ES-I3 (cell line): ENCODE measurements around the gene PCDHA4.
A peak's percentile ranks its signal among the peaks of the same experiment; 100 is the strongest.
"Not testable (repeated sequence)": the region's sequence is repeated elsewhere in the genome, so short reads cannot be mapped to it uniquely, and the experiment has no call there.

Source experiments
- H3K36me3 ChIP-seq: 2 replicates; pipeline ENCODE4 v1.6.1; 2013; ENCODE audit warnings: mild to moderate bottlenecking, low read length, control low read depth, moderate library complexity; ENCODE audit not compliant: insufficient read depth
- H3K4me1 ChIP-seq: 2 replicates; pipeline ENCODE4 v1.6.1; 2013; ENCODE audit warnings: mild to moderate bottlenecking, control low read depth, low read length; ENCODE audit not compliant: insufficient read depth
- H3K9ac ChIP-seq: 2 replicates; pipeline ENCODE4 v1.6.1; 2013; ENCODE audit warnings: low read depth, mild to moderate bottlenecking, low read length, moderate library complexity
- H3K9me3 ChIP-seq: 2 replicates; pipeline ENCODE4 v1.6.1; 2013; ENCODE audit warnings: mild to moderate bottlenecking, low read length, moderate library complexity; ENCODE audit not compliant: control insufficient read depth, insufficient read depth

PCDHA4 gene

DNA sequence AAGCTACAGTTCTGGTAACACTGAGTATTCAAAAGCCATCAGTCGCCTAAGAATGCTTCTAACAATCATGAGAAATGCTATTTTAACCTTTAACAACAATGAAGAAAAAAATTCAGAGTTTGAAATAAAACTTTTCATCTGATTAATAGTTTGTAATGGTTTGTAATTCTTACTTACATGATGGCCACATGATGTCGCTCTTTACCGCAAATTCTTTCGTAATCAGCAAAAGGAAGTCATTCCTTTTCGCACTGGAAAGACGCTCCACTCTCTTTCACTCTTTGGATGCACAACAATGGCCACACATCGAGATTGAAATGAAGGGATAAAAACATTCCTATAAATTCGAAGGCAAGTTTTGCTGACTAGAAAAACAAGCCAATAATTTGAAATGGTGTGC is 27.1 kb downstream of the PCDHA4 start, which contains the start of gene PCDHA7:
PCDHA7 (plus strand) TSS at position 277 of the 400 bp plus-strand sequence; CDS start at position 392, 115 bp downstream.
- H3K4me1 ChIP-seq, result no peaks in the 10 kb centered on the region
- H3K9me3 ChIP-seq, result no peaks in the 10 kb centered on the region
- no peak within 1 kb of the TSS for H3K9ac ChIP-seq
- no peaks in the 10 kb centered on the region for H3K36me3 ChIP-seq

DNA sequence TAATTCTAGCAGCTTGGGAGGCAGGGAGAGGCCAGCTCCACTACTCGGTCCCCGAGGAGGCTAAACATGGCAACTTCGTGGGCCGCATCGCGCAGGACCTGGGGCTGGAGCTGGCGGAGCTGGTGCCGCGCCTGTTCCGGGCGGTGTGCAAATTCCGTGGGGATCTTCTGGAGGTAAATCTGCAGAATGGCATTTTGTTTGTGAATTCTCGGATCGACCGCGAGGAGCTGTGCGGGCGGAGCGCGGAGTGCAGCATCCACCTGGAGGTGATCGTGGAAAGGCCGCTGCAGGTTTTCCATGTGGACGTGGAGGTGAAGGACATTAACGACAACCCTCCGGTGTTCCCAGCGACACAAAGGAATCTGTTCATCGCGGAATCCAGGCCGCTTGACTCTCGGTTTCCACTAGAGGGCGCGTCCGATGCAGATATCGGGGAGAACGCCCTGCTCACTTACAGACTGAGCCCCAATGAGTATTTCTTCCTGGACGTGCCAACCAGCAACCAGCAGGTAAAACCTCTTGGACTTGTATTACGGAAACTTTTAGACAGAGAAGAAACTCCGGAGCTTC is 27.7 kb downstream of the PCDHA4 start:
- H3K9me3 ChIP-seq, H3K9ac ChIP-seq, H3K4me1 ChIP-seq, H3K36me3 ChIP-seq: not testable (repeated sequence)

DNA sequence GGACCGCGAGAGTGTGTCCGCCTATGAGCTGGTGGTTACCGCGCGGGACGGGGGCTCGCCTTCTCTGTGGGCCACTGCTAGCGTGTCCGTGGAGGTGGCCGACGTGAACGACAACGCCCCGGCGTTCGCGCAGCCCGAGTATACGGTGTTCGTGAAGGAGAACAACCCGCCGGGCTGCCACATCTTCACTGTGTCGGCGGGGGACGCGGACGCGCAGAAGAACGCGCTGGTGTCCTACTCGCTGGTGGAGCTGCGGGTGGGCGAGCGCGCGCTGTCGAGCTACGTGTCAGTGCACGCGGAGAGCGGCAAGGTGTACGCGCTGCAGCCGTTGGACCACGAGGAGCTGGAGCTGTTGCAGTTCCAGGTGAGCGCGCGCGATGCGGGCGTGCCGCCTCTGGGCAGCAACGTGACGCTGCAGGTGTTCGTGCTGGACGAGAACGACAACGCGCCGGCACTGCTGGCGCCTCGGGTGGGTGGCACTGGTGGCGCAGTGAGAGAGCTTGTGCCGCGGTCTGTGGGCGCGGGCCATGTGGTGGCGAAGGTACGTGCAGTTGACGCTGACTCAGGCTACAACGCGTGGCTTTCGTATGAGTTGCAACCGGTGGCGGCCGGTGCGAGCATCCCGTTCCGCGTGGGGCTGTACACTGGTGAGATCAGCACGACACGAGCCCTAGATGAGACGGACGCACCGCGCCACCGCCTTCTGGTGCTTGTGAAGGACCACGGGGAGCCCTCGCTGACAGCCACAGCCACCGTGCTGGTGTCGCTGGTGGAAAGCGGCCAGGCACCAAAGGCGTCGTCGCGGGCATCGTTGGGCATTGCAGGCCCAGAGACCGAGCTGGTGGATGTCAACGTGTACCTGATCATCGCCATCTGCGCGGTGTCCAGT is 29.0 kb downstream of the PCDHA4 start:
- Histone ChIP-seq H3K4me1 (no peaks in the 10 kb centered on the region), H3K36me3 (no peaks in the 10 kb centered on the region), H3K9ac (no peak overlapping the region), H3K9me3 (no peaks in the 10 kb centered on the region)

DNA sequence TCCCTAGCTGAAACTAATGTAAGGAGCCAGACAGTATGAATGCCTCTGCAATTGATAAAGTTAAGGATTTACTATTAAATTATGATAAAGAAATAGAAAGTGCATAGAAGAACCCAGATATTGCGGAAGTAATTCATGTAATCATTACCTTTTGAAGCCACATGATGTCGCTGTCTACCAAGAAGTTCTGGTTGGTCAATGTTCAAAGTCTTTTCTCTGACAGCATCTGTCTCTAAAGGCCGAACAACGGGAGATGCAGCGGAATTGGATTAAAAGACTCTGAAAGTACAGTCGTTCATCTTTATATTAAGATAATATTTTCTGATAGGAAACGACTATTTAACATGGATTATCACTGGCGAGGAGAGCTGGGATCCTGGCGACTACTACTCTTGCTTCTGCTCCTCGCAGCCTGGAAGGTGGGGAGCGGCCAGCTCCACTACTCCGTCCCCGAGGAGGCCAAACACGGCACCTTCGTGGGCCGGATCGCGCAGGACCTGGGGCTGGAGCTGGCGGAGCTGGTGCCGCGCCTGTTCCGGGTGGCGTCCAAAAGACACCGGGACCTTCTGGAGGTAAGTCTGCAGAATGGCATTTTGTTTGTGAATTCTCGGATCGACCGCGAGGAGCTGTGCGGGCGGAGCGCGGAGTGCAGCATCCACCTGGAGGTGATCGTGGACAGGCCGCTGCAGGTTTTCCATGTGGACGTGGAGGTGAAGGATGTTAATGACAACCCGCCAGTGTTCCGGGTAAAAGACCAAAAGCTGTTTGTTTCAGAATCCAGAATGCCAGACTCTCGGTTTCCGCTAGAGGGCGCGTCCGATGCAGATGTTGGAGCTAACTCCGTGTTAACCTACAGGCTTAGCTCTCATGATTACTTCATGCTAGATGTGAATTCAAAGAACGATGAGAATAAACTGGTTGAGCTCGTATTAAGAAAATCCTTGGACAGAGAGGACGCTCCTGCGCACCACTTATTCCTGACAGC is 34.4 kb downstream of the PCDHA4 start, which contains the start of gene PCDHA8:
PCDHA8 (plus strand) TSS at position 210 of the 985 bp plus-strand sequence; CDS start at position 345, 135 bp downstream.
- Histone ChIP-seq H3K9ac (no peak within 1 kb of the TSS; the same call in 1 of the 2 replicates), H3K36me3 (no peaks in the 10 kb centered on the region), H3K9me3 (no peaks in the 10 kb centered on the region), H3K4me1 (no peaks in the 10 kb centered on the region)

DNA sequence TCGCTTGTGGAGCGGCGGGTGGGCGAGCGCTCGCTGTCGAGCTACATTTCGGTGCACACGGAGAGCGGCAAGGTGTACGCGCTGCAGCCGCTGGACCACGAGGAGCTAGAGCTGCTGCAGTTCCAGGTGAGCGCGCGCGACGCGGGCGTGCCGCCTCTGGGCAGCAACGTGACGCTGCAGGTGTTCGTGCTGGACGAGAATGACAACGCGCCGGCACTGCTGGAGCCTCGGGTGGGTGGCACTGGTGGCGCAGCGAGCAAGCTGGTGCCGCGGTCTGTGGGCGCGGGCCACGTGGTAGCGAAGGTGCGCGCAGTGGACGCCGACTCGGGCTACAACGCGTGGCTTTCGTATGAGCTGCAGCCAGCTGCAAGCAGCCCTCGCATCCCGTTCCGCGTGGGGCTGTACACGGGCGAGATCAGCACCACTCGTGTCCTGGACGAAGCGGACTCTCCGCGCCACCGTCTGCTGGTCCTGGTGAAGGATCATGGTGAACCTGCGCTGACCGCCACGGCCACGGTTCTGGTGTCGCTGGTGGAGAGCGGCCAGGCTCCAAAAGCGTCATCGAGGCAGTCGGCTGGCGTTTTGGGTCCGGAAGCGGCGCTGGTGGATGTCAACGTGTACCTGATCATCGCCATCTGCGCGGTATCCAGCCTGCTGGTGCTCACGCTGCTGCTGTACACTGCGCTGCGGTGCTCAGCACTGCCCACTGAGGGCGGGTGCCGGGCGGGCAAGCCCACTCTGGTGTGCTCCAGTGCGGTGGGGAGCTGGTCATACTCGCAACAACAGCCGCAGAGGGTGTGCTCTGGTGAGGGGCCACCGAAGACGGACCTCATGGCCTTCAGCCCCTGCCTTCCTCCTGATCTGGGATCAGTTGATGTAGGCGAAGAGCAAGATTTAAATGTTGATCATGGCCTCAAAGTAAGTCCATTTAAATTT is 36.2 kb downstream of the PCDHA4 start:
- Histone ChIP-seq H3K9me3 (no peaks in the 10 kb centered on the region), H3K36me3 (no peaks in the 10 kb centered on the region), H3K9ac (no peak overlapping the region), H3K4me1 (no peaks in the 10 kb centered on the region)

DNA sequence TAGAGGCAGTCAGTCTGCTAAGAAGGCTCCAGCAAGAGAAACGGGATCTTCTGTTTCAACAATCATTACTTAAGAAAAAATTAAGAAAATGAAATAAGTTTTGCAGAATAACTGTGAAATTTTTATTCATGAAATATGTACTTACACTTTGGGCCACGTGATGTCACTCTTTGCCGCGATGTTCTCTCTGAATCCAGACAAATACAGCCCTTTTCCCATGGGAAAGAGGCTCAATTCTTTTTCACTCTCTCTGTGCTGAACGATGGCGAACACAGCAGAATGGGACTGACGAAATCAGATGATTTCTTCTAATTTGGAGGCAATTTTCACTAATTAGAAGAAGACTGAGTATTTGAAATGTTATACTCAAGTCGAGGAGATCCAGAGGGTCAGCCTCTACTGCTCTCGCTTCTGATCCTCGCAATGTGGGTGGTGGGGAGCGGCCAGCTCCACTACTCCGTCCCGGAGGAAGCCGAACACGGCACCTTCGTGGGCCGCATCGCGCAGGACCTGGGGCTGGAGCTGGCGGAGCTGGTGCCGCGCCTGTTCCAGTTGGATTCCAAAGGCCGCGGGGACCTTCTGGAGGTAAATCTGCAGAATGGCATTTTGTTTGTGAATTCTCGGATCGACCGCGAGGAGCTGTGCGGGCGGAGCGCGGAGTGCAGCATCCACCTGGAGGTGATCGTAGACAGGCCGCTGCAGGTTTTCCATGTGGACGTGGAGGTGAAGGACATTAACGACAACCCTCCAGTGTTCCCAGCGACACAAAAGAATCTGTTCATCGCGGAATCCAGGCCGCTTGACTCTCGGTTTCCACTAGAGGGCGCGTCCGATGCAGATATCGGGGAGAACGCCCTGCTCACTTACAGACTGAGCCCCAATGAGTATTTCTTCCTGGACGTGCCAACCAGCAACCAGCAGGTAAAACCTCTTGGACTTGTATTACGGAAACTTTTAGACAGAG is 41.6 kb downstream of the PCDHA4 start, which contains the start of gene PCDHA9:
PCDHA9 (plus strand) TSS at position 244 of the 964 bp plus-strand sequence; CDS start at position 358, 114 bp downstream.
- not testable (repeated sequence) for H3K4me1 ChIP-seq, H3K9me3 ChIP-seq, H3K9ac ChIP-seq, H3K36me3 ChIP-seq

DNA sequence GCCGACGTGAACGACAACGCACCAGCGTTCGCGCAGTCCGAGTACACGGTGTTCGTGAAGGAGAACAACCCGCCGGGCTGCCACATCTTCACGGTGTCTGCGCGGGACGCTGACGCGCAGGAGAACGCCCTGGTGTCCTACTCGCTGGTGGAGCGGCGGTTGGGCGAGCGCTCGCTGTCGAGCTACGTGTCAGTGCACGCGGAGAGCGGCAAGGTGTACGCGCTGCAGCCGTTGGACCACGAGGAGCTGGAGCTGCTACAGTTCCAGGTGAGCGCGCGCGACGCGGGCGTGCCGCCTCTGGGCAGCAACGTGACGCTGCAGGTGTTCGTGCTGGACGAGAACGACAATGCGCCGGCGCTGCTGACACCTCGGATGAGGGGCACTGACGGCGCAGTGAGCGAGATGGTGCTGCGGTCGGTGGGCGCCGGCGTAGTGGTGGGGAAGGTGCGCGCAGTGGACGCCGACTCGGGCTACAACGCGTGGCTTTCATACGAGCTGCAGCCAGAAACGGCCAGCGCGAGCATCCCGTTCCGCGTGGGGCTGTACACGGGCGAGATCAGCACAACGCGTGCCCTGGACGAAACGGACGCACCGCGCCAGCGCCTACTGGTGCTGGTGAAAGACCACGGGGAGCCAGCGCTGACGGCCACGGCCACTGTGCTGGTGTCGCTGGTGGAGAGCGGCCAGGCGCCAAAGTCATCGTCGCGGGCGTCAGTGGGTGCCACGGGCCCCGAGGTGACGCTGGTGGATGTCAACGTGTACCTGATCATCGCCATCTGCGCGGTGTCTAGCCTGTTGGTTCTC is 43.2 kb downstream of the PCDHA4 start:
- H3K9ac ChIP-seq, H3K4me1 ChIP-seq, H3K36me3 ChIP-seq, H3K9me3 ChIP-seq: not testable (repeated sequence)

DNA sequence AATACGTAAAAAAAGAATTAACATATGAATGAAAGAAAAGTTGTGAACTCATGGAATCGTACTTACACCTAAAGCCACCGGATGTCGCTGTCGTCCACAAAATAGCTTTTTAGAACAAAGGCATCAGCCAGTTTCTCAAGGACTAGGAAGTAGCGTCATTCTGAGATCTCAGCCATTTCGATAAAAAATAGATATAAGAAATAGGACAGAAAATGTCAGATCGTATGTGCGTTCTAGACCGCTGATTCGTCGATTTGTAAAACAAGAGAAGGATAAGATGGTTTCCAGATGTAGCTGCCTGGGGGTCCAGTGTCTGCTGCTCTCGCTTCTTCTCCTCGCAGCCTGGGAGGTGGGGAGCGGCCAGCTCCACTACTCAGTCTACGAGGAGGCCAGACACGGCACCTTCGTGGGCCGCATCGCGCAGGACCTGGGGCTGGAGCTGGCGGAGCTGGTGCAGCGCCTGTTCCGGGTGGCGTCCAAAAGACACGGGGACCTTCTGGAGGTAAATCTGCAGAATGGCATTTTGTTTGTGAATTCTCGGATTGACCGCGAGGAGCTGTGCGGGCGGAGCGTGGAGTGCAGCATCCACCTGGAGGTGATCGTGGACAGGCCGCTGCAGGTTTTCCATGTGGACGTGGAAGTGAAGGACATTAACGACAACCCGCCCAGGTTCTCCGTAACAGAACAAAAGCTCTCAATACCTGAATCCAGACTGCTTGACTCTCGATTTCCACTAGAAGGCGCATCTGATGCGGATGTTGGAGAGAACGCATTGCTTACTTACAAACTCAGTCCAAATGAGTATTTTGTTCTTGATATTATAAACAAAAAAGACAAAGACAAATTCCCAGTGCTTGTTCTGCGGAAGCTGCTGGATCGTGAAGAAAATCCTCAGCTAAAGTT is 49.2 kb downstream of the PCDHA4 start, which contains the start of gene PCDHA10:
PCDHA10 (plus strand) TSS at position 126 of the 903 bp plus-strand sequence; CDS start at position 278, 152 bp downstream.
- no peaks in the 10 kb centered on the region for H3K36me3 ChIP-seq
- peak within 1 kb of the TSS; percentile 92 for H3K9ac ChIP-seq
- no peaks in the 10 kb centered on the region; the same call in 1 of the 2 replicates for H3K9me3 ChIP-seq
- H3K4me1 ChIP-seq, result no peaks in the 10 kb centered on the region

DNA sequence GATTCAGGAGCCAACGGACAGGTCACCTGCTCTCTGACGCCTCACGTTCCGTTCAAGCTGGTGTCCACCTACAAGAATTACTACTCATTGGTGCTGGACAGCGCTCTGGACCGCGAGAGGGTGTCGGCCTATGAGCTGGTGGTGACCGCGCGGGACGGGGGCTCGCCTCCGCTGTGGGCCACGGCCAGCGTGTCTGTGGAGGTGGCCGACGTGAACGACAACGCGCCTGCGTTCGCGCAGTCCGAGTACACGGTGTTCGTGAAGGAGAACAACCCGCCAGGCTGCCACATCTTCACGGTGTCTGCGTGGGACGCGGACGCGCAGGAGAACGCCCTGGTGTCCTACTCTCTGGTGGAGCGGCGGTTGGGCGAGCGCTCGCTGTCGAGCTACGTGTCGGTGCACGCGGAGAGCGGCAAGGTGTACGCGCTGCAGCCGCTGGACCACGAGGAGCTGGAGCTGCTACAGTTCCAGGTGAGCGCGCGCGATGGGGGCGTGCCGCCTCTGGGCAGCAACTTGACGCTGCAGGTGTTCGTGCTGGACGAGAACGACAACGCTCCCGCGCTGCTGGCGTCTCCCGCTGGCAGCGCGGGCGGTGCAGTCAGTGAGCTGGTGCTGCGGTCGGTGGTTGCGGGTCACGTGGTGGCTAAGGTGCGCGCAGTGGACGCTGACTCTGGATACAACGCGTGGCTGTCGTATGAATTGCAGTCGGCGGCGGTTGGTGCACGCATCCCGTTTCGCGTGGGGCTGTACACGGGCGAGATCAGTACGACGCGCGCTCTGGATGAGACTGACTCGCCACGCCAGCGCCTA is 50.5 kb downstream of the PCDHA4 start:
- H3K4me1 ChIP-seq, result no peaks in the 10 kb centered on the region
- H3K9me3 ChIP-seq, result peaks cover 3% of the 10 kb centered on the region; the same call in 1 of the 2 replicates
- no peak overlapping the region for H3K9ac ChIP-seq
- no peaks in the 10 kb centered on the region for H3K36me3 ChIP-seq

DNA sequence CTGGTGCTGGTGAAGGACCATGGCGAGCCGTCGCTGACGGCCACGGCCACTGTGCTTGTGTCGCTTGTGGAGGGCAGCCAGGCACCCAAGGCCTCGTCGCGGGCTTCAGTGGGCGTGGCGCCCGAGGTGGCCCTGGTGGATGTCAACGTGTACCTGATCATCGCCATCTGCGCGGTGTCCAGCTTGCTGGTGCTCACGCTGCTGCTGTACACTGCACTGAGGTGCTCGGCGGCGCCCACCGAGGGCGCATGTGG is 51.0 kb downstream of the PCDHA4 start:
- no peaks in the 10 kb centered on the region; the same call in 1 of the 2 replicates for H3K36me3 ChIP-seq
- H3K9ac ChIP-seq, result no peak overlapping the region
- H3K4me1 ChIP-seq, result no peaks in the 10 kb centered on the region
- H3K9me3 ChIP-seq, result peaks cover 3% of the 10 kb centered on the region; the same call in 1 of the 2 replicates
